Activated T-cell treated with anti-CD3 and anti-CD28 coated beads, Interleukin-2, amount 50 U/mL, for 1 hour (primary cell): ENCODE results near the gene PKHD1.

ENCODE experiments used
- DNase-seq: peaks from one replicate; pipeline ENCODE4 v3.0.0-alpha.2; 2020

Gene PKHD1

DNA sequence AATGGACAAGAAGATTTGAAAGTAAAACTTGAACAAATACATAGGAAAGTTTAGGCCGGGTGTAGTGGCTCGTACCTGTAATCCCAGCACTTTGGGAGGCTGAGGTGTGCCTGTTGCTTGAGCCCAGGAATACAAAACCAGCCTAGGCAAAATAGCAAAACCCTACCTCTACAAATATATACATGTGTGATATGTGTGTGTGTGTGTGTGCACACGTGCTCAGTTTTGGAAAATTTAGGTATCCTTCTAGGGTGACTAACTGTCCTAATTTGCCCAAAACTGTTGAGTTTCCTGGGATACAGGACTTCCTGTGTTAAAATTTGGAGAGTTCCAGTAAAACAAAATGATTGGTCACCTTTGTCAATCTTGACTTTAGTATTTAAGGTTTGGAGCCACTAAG, 503.2 kb downstream of the PKHD1 start:
- no peak for DNase-seq

DNA sequence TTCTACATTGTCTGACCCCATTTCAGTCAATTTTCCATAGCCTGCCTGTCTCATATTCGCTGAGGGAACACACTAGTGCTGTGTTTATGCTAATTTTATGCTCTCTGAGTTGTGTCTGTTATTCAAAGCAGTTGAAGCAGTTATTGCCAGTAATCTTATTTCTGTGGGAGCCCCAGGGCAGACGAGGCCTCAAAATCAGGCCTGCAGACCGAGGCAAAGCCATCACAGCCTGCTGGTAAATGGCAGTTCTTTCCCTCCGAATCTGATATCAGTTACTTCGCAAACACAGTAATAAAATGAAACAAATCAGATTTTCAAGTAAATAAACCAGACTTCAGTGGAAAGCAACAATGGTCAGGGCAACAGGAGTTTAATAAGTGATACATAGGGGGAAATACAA, 508.4 kb downstream of the PKHD1 start:
- no peak for DNase-seq

DNA sequence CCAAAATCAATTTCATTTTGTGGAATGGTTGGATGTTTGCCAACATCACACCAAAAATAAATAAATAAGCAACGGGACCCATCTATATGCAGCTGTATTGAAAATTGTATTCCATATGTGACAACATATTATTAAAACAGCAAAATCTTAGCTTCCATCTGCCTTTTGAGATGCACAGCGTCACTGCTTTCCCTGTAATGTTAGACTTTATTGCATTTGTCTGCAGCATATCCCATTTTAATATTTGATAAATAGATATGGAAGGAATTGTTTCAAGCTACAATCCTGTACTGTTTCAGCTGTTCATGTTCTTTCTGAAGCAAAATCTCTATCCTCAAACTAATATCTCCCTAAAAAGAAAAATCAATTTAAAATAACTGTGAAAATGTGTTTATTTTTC, 509.1 kb downstream of the PKHD1 start:
- no peak for DNase-seq

DNA sequence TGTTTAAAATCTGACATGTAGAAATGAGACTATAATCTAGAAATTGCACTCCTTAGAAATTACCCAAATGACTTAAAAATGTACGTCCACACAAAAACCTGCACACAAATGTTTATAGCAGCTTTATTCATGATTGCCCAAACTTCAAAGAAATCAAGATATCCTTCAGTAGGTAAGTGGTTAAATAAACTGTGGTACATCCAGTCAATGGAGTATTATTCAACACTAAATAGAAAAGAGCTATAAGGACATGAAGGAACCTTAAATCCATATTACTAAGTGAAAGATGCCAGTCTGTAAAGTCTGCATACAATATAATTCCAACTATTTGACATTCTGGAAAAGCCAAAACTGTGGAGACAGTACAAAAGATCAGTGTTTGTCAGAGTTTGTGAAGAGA, 513.4 kb downstream of the PKHD1 start:
- DNase-seq: no peak

DNA sequence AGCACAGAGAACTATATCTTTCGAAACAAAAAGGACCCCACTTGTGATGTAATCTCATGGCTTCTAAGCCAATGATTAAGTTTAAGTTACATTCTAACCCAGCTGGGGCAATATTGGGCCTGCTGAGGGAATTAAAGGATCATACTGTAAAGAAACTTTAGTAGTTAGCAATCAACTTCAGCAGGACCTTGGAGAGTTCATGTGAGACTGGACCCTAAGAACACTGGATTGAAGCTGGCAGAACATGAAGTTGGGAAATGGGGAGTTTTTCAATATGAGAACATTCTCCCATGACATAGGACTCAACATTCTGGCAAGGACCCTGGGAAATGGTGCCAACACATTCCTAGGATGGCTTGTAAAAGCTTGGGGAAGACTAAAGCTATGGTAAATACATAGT, 516.2 kb downstream of the PKHD1 start:
- DNase-seq: no peak

DNA sequence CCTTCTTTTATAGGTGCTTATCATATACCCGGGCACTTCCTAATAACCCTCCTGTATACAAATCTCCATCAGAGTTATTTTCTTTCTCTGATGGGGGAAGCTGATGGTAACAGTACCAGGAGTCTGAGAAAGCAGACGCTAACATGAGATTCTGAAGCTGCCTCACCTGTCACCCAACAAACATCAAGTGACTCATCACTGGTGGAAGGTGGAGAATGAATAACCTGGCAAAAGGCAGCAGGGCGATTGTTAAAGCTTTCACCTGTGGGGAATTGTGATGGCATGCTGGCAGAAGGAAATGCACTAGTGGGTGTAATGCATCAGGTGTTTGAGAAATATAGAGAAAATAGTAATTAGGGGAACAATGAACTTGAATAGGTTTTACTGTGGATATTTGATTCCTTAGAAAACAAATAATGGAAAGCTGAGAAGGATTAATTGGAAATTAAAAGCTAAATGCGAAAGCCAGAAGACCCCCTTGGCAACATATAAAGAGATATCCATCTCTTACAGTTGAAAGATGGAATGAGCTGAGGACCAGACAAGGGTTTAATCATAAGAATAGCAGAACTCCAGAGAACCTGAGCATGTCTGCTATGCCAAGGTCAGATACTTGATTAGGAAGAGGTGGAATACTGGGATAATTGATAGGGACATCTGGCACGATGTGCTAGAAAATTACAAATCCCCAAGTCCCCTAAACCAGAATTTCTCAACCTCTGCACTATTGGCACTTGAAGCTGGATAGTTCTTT, 517.1 kb downstream of the PKHD1 start:
- DNase-seq: no peak

DNA sequence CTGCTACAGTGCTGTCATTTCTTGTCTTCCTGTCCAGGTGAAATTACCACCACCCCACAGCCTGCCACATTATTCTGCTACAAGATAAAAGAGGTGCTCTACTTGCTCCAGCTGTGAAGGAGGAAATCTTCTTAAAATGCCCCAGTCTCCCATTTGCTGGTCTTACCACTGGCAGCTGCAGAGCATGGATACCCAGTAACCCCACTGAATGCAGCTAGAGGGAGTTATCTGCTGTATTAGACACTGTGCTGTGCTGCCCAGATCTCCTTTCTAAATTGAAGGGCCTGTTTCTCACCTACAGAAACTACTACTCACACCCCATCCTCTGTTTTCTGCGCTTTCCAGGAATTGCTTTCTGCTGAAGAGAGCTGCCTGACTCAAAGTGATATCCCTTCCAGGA, 517.8 kb downstream of the PKHD1 start:
- DNase-seq: no peak

DNA sequence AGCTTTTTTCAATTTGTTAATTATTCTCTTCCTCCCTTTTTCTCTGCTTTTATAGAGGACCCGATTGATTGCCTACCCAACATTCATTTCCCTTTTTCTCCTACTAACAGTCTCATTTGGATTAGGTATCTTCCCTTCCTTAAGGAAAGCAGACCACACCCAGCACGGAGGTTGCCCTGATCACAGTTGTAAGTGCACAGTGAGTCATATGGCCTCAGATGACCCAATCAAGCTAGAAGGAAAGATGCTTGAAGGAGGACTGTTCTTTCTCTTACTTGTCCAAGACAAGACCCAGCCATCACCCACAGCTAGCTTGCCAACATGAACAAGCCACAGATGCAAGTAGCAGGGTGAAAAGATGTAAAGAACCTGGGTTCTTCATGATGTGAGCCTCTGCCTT, 518.6 kb downstream of the PKHD1 start:
- DNase-seq: no peak

DNA sequence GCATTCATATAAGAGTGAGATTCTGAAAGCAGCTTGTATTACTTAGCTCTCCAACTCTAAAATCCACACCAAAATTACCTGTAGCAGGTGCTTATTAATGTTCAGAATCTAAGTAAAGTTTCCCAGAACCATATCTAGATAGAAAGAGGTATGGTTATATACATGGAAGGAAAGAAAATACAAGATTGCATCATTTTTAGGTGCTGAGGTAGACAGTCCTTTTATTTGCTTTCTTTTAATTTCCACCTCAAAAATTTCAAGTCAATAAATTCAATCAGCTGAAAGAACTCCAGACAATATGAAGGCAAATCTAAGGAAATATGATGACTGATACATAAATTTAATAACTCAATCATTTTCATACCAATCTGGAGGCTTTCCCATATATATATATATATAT, 521.9 kb downstream of the PKHD1 start:
- DNase-seq: no peak
